NCI-H524 (cell line): ENCODE data around the gene FAM120B.
"Not testable (repeated sequence)": the region's sequence is repeated elsewhere in the genome, so short reads cannot be mapped to it uniquely, and the experiment has no call there.

ENCODE experiments used
- DNase-seq, 2 experiments: peaks; one replicate each; lab custom pipeline; 2025; lab: John Stamatoyannopoulos, UW

Gene FAM120B, protein sequence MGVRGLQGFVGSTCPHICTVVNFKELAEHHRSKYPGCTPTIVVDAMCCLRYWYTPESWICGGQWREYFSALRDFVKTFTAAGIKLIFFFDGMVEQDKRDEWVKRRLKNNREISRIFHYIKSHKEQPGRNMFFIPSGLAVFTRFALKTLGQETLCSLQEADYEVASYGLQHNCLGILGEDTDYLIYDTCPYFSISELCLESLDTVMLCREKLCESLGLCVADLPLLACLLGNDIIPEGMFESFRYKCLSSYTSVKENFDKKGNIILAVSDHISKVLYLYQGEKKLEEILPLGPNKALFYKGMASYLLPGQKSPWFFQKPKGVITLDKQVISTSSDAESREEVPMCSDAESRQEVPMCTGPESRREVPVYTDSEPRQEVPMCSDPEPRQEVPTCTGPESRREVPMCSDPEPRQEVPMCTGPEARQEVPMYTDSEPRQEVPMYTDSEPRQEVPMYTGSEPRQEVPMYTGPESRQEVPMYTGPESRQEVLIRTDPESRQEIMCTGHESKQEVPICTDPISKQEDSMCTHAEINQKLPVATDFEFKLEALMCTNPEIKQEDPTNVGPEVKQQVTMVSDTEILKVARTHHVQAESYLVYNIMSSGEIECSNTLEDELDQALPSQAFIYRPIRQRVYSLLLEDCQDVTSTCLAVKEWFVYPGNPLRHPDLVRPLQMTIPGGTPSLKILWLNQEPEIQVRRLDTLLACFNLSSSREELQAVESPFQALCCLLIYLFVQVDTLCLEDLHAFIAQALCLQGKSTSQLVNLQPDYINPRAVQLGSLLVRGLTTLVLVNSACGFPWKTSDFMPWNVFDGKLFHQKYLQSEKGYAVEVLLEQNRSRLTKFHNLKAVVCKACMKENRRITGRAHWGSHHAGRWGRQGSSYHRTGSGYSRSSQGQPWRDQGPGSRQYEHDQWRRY

DNA sequence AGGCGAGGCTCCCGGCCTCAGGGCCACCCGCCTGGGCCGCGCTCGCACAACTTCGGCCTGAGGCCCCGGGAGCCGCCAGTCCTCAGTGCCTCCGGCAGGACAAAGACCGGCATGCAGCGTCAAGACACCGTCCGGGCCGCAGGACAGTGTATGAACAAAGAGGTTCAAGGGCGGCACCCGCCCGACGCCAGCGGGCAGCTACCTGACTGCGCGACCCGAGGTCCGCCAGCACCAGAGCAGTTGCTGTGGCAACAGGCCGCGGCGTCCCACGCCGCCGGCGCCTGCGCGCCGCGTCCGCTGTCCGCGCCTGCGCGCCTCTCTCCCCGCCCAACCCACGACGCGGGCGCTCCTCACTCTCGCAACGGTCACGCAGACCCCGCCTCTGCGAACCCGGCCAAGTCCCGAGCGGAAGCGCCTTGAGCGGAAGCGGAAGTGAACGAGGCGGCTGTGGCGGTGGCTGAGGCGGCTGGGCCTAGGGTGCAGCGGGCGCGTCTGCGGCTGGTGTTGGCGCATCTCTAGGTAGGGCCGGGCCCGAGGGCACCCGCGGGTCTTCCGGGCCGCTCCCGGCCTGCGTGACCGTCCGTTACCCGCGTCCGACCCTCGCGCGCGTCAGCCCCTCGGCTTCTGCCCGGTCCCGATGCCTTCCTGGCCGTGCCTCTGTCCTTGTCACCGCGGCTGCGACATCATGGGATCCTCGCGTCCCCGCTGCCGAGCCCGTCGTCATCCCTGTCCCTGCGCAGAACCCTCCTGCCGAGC, at the start of gene FAM120B:
FAM120B (plus strand) TSS at position 435 of the 756 bp plus-strand sequence. CDS start 10,633 bp downstream, outside the sequence.
- DNase-seq = peak; percentile 91 to 96

DNA sequence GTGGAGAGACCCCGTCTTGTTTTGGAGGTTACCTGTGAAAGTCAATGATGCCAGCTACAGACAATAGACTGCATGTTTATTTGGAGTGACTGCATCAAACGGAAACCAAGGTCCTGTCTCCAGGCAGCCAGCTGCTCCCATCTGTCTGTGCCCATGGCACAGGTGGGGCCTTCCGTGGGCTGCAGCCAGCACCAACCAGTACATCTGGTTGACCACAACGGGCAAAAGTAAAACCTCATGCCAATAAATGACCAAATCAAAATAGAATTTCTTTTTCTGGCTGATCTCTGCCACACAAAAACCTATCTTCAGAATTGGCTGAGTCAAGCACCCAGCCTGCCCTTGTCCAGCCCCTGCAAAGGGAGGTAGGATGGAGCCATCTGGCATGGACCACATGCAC, 49.2 kb upstream of the FAM120B start:
- no peak for DNase-seq

DNA sequence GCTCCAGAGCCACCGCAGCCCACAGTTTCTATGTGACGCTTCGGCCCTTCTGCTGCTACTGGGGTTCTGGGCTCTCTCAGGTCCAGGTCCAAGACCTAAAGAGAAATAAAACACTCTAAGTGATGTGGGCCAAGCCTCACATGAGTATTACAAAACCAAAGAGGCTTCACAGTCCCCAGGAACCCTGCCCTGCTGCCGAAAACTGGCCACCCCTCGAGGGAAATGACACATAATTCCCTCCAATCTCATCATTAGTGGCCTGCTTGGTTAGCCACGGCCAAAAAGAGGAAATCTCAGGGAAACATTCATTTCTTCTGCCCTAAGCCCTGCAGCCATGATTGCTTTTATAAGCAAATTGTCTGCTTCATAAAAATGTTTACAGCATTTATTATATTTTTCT, 48.2 kb upstream of the FAM120B start:
- DNase-seq = no peak

DNA sequence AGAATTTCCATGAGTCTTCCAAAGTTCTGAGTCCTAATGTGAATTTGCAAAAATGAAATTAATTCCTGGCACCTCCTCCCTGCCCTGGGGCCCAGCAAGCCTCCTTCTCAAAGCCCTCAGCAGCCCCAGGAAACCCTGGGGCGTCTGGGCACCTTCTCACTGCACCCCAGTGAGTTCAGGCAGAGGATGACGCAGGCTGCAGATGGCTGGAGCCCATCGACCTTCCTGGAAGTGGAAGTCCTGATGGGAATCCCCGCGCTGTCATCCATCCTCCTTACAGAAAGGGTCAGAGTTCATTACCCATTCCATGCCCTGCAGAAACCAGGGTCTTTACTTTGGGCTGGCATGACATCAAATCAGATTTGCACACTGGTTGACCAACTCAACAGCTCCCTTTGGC, 47.3 kb upstream of the FAM120B start:
- no peak for DNase-seq

DNA sequence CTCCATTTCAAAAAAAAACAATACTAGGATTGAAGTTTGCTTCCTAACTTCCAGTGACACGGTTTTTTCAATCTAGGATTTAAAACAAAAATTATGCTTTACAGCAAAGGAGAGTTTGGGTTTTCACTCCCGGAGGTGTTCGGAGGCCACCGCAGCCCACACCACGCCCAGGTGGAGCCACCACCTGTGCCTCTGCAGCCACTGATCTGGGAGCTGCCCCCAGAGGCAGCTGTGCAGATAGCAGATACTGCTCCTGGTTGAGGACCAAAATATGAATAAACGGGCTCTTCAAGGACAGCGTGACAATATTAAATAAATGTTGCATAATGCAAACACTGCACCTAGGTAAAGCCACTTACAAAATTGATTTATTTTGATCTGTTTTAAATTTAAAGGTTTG, 45.9 kb upstream of the FAM120B start:
- peak in 1 of 2 experiments; percentile 27 for DNase-seq

DNA sequence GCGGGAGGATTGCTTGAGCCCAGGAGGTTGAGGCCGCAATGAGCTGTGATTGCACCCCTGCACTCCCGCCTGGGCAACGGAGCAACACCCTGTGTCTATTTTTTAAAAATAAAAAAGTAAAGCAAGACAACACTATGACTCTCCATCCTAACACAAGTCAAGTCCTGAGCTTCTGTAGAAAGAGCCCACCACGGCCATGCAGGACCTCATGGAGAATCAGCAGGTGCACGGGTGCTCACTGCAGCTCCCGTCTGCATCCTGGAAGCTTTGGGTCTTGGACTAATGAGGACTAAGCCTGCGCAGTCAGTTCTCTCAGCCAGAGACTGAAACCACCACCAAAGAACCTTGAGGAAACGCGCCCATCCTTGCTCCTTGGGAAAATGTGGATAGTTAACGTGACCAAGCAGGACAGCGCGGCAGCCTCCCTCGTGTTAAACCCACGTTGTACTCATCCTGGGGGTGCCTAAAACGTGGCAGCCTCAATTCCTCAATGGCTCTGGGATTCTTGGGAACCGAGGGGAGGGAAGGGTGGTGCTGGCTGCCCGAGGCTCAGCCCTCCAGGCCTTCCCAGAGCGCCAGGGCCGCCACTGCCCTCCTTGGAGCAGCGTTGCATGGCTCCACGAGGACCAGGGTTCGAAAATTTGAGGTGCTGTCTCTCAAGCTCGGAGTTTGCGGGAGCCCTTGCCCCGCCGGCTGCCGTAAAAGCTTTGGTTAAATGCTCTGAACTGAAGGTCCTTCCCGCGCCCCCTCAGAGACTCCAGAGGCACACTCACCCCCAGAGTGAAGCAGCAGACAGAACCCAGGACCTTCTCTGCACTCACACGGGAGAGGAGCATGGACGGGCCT, 44.7 kb upstream of the FAM120B start:
- DNase-seq = no peak

DNA sequence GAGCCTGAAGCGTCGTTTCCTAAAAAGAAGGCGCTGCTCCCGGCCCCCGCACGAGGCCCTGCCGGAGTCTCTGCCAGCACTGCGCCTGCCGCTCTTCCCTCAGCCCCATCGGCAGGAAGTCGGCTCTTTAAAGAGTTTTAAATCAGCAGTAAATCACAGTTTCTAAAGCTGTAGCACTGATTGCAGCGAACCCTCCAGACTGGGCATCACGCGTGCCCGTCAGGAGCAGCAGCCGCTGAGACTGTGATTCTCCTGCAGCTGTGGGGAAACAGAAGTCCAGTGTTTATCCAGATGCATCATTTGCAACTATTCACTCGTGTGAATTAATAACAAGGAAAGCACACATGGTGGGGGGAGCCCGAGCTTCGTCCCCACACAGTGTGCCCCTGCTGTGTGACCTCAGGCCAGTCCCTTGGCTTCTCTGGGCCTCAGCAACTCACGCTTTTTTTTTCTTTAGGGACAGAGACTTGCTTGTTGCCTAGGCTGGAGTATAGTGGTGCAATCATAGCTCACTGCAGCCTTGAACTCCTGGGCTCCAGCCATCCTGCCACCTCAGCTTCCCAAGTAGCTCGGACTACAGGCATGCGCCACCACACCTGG, 44.0 kb upstream of the FAM120B start:
- no peak for DNase-seq

DNA sequence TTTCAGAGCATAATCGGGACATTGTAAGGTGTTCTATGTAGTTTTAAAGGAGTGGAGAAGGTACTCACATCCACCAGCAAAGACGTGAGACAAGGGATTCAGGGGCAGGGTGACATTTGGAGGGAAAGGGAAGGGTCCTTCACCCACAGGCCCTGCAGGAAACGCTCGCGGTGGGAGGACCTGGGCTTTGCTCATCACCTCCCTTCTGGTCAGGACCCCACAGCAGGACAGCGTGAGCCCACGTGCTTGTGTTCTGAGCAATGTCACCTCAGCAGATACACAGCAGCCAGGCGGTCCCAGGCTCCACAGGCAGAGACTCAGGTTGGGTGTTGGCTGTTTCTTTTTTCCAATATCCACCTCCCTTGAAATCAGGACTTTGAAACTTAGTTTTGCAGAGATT, 43.1 kb upstream of the FAM120B start:
- DNase-seq = no peak

DNA sequence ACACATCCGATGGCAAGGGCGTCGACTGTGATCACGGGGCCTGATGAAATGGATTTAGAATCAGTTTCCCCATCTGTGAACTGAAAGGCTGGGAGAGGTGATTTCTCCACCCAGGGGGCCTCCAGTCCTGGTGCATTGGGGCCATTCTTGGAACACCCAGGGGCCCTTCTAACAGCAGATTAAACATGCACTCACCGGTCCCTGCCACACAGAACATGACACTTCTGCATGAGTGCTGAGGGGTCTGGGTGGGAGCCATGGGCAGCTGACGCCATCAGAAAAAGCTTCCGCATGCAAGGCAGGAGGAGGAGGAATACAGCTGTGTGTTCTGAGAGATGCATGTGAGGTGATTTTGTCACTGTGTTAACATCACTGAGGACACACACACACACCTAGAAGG, 42.5 kb upstream of the FAM120B start:
- DNase-seq = no peak

DNA sequence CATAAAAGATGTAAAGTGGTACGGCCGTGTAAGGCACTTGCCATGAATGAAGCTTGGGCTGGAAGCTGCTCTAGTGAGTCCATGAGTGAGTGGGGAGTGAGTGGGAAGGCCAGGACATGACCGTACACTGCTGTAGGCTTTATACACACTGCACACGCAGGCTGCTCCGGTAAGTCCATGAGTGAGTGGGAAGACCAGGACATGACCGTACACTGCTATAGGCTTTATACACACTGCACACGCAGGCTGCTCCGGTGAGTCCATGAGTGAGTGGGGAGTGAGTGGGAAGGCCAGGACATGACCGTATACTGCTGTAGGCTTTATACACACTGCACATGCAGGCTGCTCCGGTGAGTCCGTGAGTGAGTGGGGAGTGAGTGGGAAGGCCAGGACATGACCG, 41.9 kb upstream of the FAM120B start:
- DNase-seq = not testable (repeated sequence)

DNA sequence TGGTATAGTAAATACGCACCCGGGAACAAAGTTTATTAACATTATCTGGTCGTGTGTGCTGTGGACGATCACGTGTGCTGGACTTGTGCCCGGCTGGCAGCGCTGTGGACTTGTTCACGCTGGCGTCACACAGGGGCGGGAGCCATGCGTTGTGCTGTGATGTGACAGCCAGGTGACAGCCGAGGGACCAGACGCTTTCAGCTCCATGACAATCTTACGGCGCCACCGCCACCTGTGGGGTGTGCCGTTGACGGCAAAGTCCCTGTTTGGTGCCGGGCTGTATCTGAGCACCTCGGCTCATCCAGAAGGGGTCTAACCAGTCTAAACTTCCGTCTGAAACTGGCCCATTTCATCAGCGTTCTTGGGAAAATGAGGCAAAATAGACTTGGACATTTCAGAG, 40.9 kb upstream of the FAM120B start:
- peak; percentile 64 to 86 for DNase-seq

DNA sequence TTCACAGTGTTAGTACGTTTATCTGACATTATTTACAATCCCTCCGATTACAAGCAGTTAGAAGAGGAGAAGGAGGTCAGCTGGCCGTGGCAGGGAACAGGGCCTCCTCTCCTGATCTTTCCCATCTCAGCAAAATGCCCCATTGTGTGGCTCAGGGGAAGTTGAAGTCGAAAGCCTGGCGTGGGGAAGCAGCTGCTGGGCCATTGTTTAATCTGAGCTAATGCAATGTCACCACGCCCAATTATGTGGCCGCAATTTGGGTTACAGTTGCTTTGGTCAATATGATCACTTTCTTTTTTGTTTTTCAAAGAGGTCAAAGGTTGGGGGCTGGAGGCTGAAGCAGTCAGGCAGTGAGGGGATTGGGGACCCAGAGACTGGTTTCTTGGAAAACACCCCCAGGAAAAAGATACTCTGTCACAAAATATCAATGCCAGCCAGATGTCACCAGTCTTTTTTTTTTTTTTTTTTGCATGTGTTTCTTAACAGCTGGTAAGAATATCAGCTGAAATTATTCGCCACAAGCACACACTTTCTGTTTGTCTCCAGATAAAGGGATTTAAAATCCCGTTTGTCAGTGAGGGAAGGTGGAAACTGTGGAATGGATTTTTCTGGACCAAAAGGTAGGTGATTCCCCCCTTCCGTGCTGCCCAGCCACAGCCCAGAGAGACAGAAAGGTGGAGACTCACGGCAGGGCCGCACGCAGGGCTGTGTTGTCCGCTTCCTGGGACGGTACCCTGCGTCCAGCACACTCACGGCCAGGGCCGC, 40.3 kb upstream of the FAM120B start:
- DNase-seq = peak; percentile 40 to 75

DNA sequence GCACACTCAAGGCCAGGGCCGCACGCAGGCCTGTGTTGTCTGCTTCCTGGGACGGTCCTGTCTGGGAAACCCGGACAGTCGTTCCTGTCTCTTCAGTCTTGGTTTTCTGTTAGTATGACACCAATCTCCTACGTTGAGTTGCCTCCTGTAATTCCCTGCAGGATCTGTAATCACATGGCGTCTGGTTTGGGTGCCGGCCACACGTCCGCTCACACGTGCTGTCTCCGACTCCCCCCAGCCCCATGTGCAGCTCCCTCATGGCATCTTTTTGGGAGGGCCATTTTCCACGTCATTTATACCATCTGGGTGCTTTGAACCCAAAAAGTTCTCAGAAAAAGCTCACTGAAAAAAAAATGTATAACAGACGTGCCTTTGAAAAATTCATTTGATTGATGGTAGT, 38.9 kb upstream of the FAM120B start:
- no peak for DNase-seq

DNA sequence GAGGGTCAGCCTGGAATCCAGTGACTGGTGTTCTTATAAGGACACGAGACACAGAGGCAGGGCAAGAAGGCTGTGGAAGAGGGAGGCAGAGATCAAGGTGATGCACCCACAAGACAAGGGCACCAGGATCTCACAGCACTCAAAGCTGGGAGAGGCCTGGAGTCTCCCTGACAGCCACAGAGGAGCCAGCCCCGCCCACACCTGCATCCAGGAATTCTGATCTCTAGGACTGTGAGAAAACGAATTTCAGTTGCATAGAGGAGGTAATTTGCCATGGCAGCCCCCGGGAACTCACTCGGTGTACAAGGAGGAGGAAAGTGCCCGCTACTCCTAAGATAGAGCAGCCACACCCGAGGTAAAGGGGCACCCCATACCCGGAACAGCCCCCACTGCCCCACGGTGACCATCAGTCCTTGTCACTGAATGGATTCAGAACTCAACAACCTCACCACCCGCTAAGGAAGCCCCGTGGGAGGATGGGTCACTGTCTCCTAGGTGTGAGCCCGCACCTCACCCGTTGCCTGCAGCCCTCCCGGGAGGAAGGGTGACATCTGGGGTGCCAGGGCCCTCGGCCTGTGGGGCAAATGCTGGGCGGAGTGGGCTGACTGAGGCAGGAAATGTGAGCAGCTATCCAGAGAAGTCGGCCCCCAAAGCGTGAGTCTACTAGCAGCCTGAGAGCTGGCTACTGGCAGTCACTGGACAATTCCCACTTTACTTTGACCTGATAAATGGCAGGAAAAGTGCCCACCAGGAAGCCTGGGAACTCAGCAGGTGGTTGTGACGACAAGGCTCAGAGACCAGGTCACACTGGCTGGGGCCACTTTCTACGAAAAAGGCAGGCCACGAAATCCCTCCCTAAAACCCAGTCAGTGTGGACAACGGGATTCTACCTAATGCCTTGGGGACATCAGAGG, 38.1 kb upstream of the FAM120B start:
- no peak for DNase-seq

DNA sequence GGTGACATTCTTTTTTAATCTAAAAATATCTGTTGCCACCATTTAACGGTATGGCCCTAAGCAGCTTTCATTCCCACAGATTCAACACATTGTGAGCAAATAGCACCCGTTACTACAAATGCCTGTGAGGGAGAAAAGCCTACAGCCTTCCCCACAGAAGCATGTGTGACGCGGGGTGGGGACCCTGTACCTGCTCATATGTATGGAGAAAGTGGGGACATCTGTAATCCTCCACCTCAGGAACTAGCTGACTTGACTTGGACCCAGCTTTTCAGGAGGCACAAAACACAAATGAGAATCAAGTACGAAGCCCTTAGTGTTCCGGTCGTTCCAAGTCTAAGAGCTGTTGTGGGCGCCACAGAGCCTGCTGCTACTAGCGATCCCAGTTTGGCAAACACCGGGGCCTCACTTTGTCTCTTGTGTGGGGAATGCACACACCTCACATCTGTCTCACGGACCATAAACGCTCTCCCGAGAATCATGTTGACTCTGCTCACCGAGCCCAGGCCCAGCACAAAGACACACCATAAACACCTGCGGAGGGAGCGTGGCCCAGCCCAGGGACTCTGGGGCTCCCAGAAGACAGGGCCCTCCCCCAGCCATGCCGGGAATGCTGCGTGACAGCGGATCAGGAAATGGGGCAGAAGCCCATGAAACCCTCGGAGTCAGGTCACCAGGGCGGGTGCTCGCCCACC, 37.3 kb upstream of the FAM120B start:
- peak in 1 of 2 experiments; percentile 20 for DNase-seq

DNA sequence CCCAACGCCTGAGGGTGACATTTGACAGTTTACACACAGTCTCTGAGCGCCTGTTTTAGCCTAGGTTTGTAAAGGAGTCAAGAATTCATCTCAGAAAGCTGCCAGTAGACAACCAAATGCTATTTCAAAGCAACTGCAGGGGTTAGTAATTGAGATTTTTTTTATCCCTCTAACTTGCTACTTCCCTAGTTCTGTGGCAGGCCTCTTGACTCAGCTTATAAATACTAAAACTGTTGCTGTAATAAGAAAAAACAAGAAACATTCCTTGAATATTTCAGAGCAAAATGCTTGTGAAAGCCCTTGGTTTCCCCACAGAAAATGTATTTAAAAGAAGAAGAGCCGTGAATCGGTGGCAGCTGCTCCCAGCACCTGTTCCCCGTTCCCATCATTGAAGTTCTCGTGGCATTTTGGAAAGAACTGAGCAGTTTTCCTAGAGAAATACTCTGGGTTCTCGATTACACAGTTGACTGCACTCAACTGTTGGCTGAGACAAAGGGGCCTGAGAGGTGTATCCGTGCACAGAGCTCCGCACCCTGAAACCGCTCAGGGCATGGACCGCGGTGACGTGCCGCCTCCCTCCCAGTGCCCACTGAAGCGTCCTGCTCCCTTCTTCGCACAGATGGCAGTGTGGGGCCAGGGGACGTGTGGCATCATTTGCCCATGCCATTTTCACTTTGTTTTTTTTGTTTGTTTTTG, 36.6 kb upstream of the FAM120B start:
- peak; percentile 28 to 60 for DNase-seq

DNA sequence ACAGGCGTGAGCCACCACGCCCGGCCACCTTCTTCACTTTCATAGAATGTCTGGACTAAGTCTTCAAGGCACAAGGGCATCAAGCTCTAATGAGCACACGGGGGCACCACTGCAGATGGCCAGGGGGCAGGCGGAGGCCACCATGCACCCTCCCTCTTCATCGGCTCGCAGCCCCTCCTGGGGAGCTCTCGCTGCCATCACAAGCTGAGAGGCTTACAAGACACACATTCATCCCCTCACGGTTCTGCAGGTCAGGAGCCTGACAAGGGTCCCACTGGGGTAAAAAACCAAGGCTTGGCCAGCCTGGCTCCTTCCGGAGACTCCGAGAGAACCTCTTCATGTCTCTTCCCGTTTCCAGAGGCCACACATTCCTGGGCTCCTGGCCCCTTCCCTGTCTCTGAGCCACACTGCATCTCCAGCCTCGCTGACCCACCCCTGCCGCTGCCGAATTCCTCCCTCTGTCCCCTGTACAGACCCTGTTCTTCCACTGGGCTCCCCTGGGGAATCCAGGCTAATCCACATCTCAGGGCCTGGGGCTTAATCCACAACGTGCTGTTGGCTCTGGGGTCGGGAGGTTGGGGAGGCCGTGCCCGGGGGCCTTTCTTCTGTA, 35.5 kb upstream of the FAM120B start:
- DNase-seq = no peak
